OCI-M2 (cell line): ENCODE data around the gene HSPA1L.

Experiments
- DNase-seq: peaks from one replicate; lab custom pipeline; 2025; ENCODE audit not compliant: unreplicated experiment; lab: John Stamatoyannopoulos, UW

The HSPA1L gene

GRCh38 chr6:31767096-31767645 is 47.9 kb downstream of the HSPA1L start:
- DNase-seq = no peak

DNA sequence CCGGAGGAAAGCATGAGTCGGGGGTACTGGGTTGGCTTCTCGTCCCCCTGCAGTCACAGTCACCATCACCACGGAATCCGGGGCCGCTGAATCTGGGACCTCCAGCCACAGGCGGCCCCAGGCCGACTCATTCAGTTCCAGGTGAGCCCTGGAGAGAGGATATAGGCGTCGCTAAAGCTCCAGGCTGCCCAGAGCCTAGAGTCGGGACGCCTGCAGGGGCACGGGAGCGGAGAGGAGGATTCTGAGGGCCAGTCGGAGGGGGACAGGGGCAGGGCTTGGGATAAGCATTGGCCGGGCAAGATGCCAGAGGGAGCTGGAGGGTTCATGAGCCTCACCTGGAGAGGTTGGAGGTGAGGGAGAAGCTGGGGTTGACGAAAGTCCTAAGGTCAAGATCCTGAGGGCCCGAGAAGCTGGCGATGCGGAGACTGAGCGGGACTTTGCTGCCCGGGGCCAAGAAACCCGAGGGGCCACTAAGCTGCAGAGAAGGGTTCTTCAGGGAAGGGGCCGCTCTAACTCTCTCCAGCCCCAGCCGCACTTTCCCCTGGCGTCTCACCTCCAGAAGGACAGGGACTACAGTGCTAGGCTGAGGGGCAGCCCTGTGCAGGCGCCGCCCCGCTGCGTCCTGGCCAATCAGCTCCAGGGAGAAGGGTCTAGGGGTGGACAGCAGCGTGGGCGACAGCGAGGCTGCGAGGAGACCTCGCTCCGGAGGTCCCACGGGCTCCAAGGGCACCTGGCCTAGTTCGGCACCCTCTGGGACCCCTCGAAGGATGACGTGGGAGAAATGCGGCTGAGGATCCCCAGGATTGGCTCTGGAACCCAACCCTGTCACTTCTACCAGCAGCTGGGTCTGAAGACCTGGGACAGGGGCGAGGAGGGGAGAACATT is 48.9 kb downstream of the HSPA1L start:
- no peak for DNase-seq

DNA sequence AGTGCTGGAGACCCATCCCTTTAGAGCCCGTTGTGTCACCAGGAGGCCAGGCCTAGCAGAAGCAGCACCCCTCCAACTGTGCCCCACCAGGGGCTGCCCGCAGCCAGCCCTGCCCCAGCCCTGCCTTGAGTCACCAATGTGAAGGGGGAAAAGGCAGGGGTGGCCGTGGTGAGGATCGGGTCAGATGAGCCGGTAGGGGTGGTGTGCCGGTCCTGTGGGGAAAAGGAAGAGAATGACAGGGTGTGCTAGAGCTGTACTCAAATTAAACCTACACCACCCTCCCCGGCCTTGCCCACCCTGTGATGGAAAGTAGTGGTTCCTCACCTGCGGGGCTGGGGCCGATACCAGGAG is 49.5 kb downstream of the HSPA1L start:
- DNase-seq = no peak

DNA sequence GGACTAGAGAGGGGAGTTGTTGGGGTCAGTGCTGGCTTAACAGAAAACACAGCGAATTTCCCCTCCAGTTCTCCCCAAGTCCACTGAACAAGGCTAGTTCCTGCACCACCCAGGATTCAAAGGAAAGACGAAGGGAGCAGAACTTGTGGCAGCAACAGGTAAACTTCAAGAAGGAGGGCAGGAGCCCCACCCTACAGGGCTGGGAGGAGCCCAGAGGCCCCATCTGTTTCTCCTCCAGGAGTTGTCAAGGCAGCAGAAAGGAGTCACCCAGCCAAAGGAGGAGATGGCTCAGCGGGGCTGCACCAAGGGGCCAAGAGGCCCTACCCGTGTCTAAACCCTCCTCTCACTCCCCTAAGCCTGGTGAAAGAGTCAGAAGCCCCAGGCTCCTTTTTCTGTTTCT is 50.9 kb downstream of the HSPA1L start:
- no peak for DNase-seq

DNA sequence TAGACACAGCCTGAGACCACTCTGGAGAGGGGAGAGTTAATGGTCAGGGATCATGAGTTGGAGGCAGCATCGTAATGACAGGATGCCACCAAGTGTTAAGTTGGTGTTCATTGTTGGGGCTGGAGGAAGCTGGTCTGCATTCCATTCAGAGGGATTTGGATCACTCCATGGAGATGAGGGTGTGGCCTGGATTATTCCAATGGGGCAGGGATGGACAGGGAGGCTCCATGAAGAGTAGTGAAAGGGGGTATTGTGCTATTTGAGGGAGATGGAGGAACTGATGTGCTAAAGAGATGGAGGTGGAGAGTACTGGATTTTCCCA is 51.5 kb downstream of the HSPA1L start:
- DNase-seq = no peak

- DNase-seq = no peak
These were observed 52.0 kb downstream of the HSPA1L start for GRCh38 chr6:31762878-31763618.

GRCh38 chr6:31762356-31762755 is 52.7 kb downstream of the HSPA1L start, which contains the start of gene SAPCD1:
Gene SAPCD1, plus strand, starts transcription at chr6:31762656. Its CDS starts 399 bp downstream, at chr6:31763055.
- no peak for DNase-seq

GRCh38 chr6:31761343-31761742 is 53.7 kb downstream of the HSPA1L start:
- no peak for DNase-seq

DNA sequence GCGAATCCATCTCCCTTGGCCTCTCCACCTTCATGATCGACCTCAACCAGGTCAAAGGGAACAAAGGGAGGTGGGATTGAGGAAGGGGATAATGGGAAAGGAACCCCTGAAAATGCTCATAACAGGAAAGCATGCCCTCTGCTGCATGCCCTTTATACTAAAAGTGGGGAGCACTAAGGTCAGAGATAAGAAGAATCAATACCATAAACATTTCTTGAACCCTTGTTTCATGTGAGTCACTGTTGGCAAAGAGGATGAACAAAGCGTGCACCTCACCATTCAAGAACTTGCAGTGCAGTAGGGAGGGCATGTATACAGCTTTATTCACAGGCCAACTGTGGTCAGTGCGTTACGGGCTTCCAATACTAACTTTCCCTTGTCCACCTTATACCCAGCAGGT is 54.3 kb downstream of the HSPA1L start:
- DNase-seq = no peak
